Lower lobe of right lung (tissue), 2 donors: ENCODE data around the gene PDE8A. TPM values are rescaled to one million over a fixed set of nuclear protein-coding genes. Genes with fewer than 3 reads are reported as not detected.
A peak's percentile ranks its signal among the peaks of the same experiment; 100 is the strongest.

Experiments used
- ATAC-seq, 2 donors: fragments of 200-7000 bp; cut with Tn5 transposase; one replicate each; pipeline ENCODE4 v1.9.1; 2020 to 2022; ENCODE audit warnings: mild to moderate bottlenecking in 2 of 2, moderate library complexity in 2 of 2
- DNase-seq: peaks from one replicate; pipeline ENCODE4 v3.0.0-alpha.2; 2020
- H3K27ac ChIP-seq: fragments of 200-600 bp; one replicate; pipeline ENCODE4 v1.8.0; 2022
- H3K27me3 ChIP-seq: fragments of 200-600 bp; one replicate; pipeline ENCODE4 v1.8.0; 2022; ENCODE audit warnings: low read depth
- H3K36me3 ChIP-seq: fragments of 200-600 bp; one replicate; pipeline ENCODE4 v1.8.0; 2022; ENCODE audit warnings: mild to moderate bottlenecking
- H3K4me1 ChIP-seq: fragments of 200-600 bp; one replicate; pipeline ENCODE4 v1.8.0; 2022
- H3K4me3 ChIP-seq: fragments of 200-600 bp; one replicate; pipeline ENCODE4 v1.8.0; 2022; ENCODE audit warnings: mild to moderate bottlenecking
- H3K9me3 ChIP-seq: fragments of 200-600 bp; one replicate; pipeline ENCODE4 v1.8.0; 2022
- CTCF ChIP-seq: fragments of 200-600 bp; IDR thresholded peaks from one replicate; pipeline ENCODE4 v1.8.0; 2022; ENCODE audit warnings: antibody characterized with exemption, mild to moderate bottlenecking
- intact Hi-C: fragments of 100-400 bp; cut with DNase I; formaldehyde crosslinking; loops from one replicate; pipeline ENCODE4 v1.11.0; 2022
- total RNA-seq: library from RNA; stranded (reverse); fragmentation: NEBNext Ultra II Directional; extraction: Animal tissue kit (Norgen Biotek cat#: 25700); gene quantifications from one replicate; pipeline ENCODE4 v1.2.1, GENCODE V29; 2021
- donor health status: DM: no; HTN: yes; CAD: no; lungs with severe emphysema.

Gene PDE8A
- total RNA-seq, 1 donor from 2014 or later, result 49.2 TPM

GRCh38 chr15:85016275-85016674, 34.6 kb downstream of the PDE8A start:
- no peak for DNase-seq
- Histone ChIP-seq H3K4me1 (peaks cover 2% of the 10 kb centered on the region), H3K27me3 (no peaks in the 10 kb centered on the region)

GRCh38 chr15:85019815-85020590, 38.3 kb downstream of the PDE8A start:
- Histone ChIP-seq H3K27ac (no peak overlapping the region), H3K27me3 (no peaks in the 10 kb centered on the region), H3K36me3 (no peaks in the 10 kb centered on the region), H3K4me3 (no peak overlapping the region), H3K9me3 (no peaks in the 10 kb centered on the region), H3K4me1 (no peaks in the 10 kb centered on the region)
- ATAC-seq (peak in 1 of 2 donors; percentile 39), DNase-seq (no peak)
- intact Hi-C loops, result no loop called here
- no peak for TF ChIP-seq CTCF

More at GRCh38 chr15:85016275-85016674, 34.6 kb downstream of the PDE8A start:
- Histone ChIP-seq H3K27ac (no peak overlapping the region), H3K36me3 (no peaks in the 10 kb centered on the region), H3K9me3 (no peaks in the 10 kb centered on the region), H3K4me3 (no peak overlapping the region)
- no peak for ATAC-seq
- TF ChIP-seq CTCF, result no peak
- intact Hi-C loops, result no loop called here

GRCh38 chr15:85021409-85021808, 39.8 kb downstream of the PDE8A start:
- TF ChIP-seq CTCF, result no peak
- H3K4me1 ChIP-seq, result peaks cover 9% of the 10 kb centered on the region
- ATAC-seq, result no peak
- no peak for DNase-seq
- H3K4me3 ChIP-seq, result no peak overlapping the region
- intact Hi-C loops, result no loop called here
- no peaks in the 10 kb centered on the region for H3K9me3 ChIP-seq
- H3K27me3 ChIP-seq, result no peaks in the 10 kb centered on the region
- no peak overlapping the region for H3K27ac ChIP-seq
- no peaks in the 10 kb centered on the region for H3K36me3 ChIP-seq

GRCh38 chr15:85022860-85023403, 41.3 kb downstream of the PDE8A start:
- intact Hi-C loops, result no loop called here
- H3K4me1 ChIP-seq, result peaks cover 24% of the 10 kb centered on the region
- H3K9me3 ChIP-seq, result no peaks in the 10 kb centered on the region
- peak; percentile 43 to 65 for ATAC-seq
- no peak for DNase-seq
- no peaks in the 10 kb centered on the region for H3K36me3 ChIP-seq
- TF ChIP-seq CTCF, result no peak
- no peaks in the 10 kb centered on the region for H3K27me3 ChIP-seq
- no peak overlapping the region for H3K4me3 ChIP-seq
- no peak overlapping the region for H3K27ac ChIP-seq

- no peak for TF ChIP-seq CTCF
- DNase-seq (no peak), ATAC-seq (no peak)
- H3K27ac ChIP-seq, result no peak overlapping the region
- peaks cover 29% of the 10 kb centered on the region for H3K4me1 ChIP-seq
- H3K4me3 ChIP-seq, result no peak overlapping the region
- no peaks in the 10 kb centered on the region for H3K36me3 ChIP-seq
- intact Hi-C loops, result no loop called here
- H3K27me3 ChIP-seq, result no peaks in the 10 kb centered on the region
- H3K9me3 ChIP-seq, result no peaks in the 10 kb centered on the region
These were observed 42.3 kb downstream of the PDE8A start for GRCh38 chr15:85024003-85024402.
